Activated T-helper 1 cell treated with anti-CD3 and anti-CD28 coated beads, Interleukin-12 subunit alpha, Interleukin-12 subunit beta, Interleukin-2, Interleukin-4 antibody, amounts not matched to agents 30 ng/mL and 10 ng/mL and 1 ng/mL, durations not matched to agents 14 hours and 24 hours and 36 hours (primary cell): ENCODE data around the gene TEKT2. TPM values are rescaled to one million over a fixed set of nuclear protein-coding genes. Genes with fewer than 3 reads are reported as not detected.

Source experiments
- DNase-seq: peaks from one replicate; pipeline ENCODE4 v3.0.0; 2021; ENCODE audit warnings: low spot score
- H3K27ac Mint-ChIP-seq: one replicate; pipeline ENCODE4 v1.8.0; 2021; ENCODE audit warnings: mild to moderate bottlenecking, mixed read lengths
- H3K27me3 Mint-ChIP-seq: one replicate; pipeline ENCODE4 v1.8.0; 2022; ENCODE audit warnings: mild to moderate bottlenecking, moderate library complexity, mixed read lengths; ENCODE audit not compliant: insufficient read depth
- H3K36me3 Mint-ChIP-seq: one replicate; pipeline ENCODE4 v1.8.0; 2021; ENCODE audit warnings: low read depth, mixed read lengths
- H3K4me1 Mint-ChIP-seq: one replicate; pipeline ENCODE4 v1.8.0; 2021; ENCODE audit warnings: low read depth, mixed read lengths
- H3K4me3 Mint-ChIP-seq: one replicate; pipeline ENCODE4 v1.8.0; 2021; ENCODE audit warnings: mild to moderate bottlenecking, moderate library complexity, mixed read lengths
- H3K9me3 Mint-ChIP-seq: one replicate; pipeline ENCODE4 v1.8.0; 2021; ENCODE audit warnings: mixed read lengths
- intact Hi-C: fragments of 100-400 bp; cut with micrococcal nuclease; formaldehyde crosslinking; loops from one replicate; pipeline ENCODE4 v1.15.1; 2024
- total RNA-seq: library from RNA; stranded (reverse); gene quantifications from 2 replicates; pipeline ENCODE4 v1.2.3, GENCODE V29; 2022

Gene TEKT2, protein sequence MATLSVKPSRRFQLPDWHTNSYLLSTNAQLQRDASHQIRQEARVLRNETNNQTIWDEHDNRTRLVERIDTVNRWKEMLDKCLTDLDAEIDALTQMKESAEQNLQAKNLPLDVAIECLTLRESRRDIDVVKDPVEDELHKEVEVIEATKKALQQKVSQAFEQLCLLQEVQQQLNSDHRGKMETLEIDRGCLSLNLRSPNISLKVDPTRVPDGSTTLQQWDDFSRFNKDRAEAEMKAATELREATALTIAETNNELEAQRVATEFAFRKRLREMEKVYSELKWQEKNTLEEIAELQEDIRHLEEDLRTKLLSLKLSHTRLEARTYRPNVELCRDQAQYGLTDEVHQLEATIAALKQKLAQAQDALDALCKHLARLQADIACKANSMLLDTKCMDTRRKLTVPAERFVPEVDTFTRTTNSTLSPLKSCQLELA
- total RNA-seq, result 0.16 and 0.27 TPM in 2 replicates

DNA sequence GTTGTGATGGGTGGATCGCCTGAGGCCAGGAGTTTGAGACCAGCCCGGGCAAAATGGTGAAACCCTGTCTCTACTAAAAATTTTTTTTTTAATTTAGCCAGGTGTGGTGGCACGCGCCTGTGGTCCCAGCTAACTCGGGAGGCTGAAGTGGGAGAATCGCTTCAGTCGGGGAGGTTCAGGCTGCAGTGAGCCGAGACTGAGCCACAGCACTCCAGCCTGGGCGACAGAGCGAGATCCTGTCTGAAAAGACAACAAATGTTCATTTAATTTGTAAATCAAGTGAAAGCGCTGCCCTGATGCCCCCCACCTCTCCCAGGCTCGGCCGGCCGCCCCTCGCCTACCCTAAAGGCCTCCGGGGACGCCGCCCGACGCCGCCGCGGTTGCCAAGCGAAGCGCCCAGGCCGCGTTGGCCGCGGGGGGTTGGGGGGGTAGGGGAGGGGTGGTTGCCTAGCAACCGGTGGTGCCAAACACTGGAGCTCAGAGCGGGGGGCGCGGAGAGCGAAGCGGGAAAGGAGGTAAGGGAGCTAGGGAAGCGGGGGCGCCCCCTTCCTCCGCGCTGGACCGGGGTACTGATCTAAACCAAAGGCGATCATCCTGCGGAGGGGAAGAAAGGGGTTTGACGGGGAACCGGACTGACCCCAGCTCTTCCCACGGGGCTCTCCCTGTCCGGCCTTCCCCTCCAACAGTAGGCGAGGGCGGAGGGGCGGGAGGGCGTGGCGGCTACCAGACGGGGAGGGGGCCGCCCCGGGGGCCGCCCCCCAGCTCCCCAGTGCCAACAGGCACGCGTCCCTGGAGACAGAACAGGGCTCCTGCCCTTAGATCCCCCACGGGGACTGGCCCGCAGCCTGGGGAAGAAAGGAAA, at the start of gene TEKT2:
Gene TEKT2, plus strand, starts transcription at position 460 of the 862 bp plus-strand sequence. CDS start 828 bp downstream, outside the sequence.
- DNase-seq, result no peak
- H3K9me3 Mint-ChIP-seq, result no peaks in the 10 kb centered on the region
- no peaks in the 10 kb centered on the region for H3K4me1 Mint-ChIP-seq
- H3K36me3 Mint-ChIP-seq, result no peaks in the 10 kb centered on the region
- intact Hi-C loops, result no loop called here
- H3K4me3 Mint-ChIP-seq, result no peak within 1 kb of the TSS
- H3K27me3 Mint-ChIP-seq, result peaks cover 28% of the 10 kb centered on the region
- no peak within 1 kb of the TSS for H3K27ac Mint-ChIP-seq

DNA sequence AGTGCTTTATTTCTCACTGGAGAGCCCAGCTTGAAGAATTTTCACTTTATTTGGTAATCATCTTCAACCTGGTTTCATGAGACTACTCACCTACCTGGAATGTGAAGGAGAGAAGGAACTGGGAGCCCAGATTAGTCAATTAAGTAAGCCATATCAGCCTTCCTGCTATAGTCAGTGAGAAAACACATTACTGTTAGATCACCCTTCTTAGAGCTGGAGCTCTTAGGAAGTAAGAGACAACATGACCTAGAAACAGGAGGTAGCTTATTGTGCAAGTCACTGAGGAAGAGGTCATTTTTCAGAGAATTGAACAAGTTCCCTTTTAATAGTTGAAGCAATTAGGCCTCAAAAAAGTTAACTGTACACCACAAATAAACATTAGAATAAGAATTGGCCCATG, 49.2 kb upstream of the TEKT2 start:
- H3K27ac Mint-ChIP-seq, result no peak overlapping the region
- no peak overlapping the region for H3K4me3 Mint-ChIP-seq
- no peaks in the 10 kb centered on the region for H3K27me3 Mint-ChIP-seq
- DNase-seq, result no peak
- no peaks in the 10 kb centered on the region for H3K9me3 Mint-ChIP-seq
- intact Hi-C loops, result no loop called here
- no peaks in the 10 kb centered on the region for H3K4me1 Mint-ChIP-seq
- peaks cover 23% of the 10 kb centered on the region for H3K36me3 Mint-ChIP-seq

DNA sequence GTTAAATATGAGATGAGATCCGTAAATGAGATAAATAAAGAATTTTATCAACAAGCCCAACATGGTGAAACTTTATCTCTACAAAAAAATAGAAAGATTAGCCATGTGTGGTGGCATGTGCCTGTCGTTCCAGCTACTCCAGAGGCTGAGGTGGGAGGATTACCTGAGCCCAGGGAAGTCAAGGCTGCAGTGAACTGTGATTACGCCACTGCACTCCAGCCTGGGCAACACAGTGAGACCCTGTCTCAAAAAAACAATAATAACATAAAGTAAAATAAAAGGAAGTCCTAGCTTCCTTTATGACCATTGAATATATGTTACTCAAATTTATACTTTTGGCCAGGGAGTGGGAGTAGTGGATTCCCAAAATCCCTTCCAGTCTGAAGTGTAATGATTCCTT, 48.7 kb upstream of the TEKT2 start:
- peaks cover 23% of the 10 kb centered on the region for H3K36me3 Mint-ChIP-seq
- no peak for DNase-seq
- no peaks in the 10 kb centered on the region for H3K9me3 Mint-ChIP-seq
- no peak overlapping the region for H3K4me3 Mint-ChIP-seq
- H3K27me3 Mint-ChIP-seq, result no peaks in the 10 kb centered on the region
- intact Hi-C loops, result no loop called here
- H3K4me1 Mint-ChIP-seq, result no peaks in the 10 kb centered on the region
- H3K27ac Mint-ChIP-seq, result no peak overlapping the region

DNA sequence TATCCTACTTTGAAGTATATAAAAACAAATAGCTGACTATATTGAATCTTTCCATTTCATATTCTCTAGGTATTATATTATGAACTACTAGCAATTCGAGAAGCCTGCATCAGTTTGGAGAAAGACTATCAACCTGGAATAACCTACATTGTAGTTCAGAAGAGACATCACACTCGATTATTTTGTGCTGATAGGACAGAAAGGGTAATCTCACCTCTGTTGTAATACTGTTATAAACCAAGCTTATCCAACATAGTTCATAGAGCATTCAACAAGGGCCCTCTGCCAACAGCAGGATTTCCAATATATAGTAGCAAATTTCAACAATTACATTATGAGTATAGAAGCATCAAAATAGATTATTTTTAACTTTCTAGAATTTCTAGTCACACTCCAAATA, 43.7 kb upstream of the TEKT2 start:
- Mint-ChIP-seq H3K27ac (no peak overlapping the region), H3K27me3 (no peaks in the 10 kb centered on the region), H3K4me3 (no peak overlapping the region), H3K9me3 (no peaks in the 10 kb centered on the region), H3K36me3 (peaks cover 7% of the 10 kb centered on the region), H3K4me1 (no peaks in the 10 kb centered on the region)
- intact Hi-C loops, result no loop called here
- DNase-seq, result no peak

DNA sequence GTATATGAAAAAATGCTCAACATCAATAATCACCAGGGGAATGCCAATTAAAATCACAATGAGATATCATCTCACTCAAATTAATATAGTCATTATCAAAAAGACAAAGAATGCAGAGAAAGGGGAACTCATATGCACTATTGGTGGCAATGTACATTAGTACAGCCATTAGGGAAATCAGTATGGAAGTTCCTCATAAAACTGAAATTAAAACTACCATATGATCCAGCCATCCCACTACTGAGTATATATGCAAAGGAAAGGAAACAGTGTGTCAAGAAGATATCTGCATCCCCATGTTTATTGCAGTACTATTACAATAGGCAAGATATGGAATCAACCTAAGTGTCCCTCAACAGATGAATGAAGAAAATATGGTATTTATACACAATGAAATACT, 32.1 kb upstream of the TEKT2 start:
- Mint-ChIP-seq H3K27me3 (no peaks in the 10 kb centered on the region), H3K4me3 (no peak overlapping the region), H3K9me3 (peaks cover 5% of the 10 kb centered on the region), H3K27ac (no peak overlapping the region), H3K36me3 (peaks cover 29% of the 10 kb centered on the region), H3K4me1 (no peaks in the 10 kb centered on the region)
- intact Hi-C loops, result no loop called here
- no peak for DNase-seq

DNA sequence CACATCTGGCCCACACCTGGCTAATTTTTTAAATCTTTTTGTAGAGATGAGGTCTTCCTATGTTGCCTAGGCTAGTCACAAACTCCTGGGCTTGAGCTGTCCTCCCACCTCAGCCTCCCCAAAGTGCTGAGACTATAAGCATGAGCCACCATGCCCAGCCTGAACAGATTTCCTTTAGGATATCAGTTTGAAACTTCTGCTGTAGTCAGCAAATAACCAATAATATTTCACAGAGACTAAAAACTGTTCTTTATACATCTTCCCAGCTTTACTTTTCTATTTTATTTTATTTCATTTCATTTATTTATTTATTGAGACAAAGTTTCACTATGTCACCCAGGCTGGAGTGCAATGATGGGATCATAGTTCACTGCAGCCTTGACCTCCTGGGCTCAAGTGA, 29.9 kb upstream of the TEKT2 start:
- H3K36me3 Mint-ChIP-seq, result peaks cover 12% of the 10 kb centered on the region
- no peak overlapping the region for H3K4me3 Mint-ChIP-seq
- DNase-seq, result no peak
- H3K4me1 Mint-ChIP-seq, result no peaks in the 10 kb centered on the region
- no peak overlapping the region for H3K27ac Mint-ChIP-seq
- no peaks in the 10 kb centered on the region for H3K27me3 Mint-ChIP-seq
- intact Hi-C loops, result no loop called here
- H3K9me3 Mint-ChIP-seq, result no peaks in the 10 kb centered on the region

DNA sequence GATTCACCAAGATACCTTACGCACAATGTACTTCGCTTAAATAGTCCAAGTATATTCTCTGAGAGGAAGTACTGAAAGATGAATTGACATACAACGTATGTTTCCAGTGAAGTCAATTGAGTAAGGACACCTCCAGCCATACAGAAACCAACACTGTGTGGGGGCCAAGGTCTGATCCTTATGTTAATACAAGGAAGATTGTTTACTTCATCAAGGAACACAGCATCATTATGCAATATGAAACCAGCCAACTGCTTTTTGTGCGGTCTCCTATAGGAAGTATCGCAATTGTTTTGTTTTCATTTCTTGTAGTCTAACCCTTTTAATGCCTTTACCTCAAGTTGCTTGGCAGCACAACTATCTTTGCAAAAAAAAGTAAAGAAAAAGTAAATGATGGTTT, 28.2 kb upstream of the TEKT2 start:
- H3K27ac Mint-ChIP-seq, result no peak overlapping the region
- intact Hi-C loops, result no loop called here
- H3K4me1 Mint-ChIP-seq, result no peaks in the 10 kb centered on the region
- H3K9me3 Mint-ChIP-seq, result no peaks in the 10 kb centered on the region
- DNase-seq, result no peak
- H3K36me3 Mint-ChIP-seq, result peaks cover 7% of the 10 kb centered on the region
- H3K27me3 Mint-ChIP-seq, result no peaks in the 10 kb centered on the region
- no peak overlapping the region for H3K4me3 Mint-ChIP-seq

DNA sequence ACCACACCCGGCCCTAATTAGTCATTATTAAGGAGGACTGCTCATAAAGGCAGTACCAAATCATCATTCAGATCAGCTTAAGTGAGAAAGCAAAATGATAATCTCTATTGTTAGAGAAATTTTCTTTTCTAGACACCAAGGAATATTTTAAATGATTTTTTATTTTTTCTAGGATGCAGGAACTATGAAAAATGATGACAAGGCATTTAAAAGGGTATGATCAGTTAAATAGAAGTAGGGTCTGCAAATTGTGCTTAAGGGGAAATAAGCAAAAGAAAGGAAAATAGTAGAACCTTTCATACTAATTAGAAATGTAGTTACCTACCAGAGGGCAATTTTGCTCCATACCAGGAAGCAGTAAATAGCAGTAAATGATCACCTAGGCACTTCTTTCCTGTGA, 21.6 kb upstream of the TEKT2 start:
- no peaks in the 10 kb centered on the region for H3K4me1 Mint-ChIP-seq
- no peaks in the 10 kb centered on the region for H3K9me3 Mint-ChIP-seq
- H3K4me3 Mint-ChIP-seq, result no peak overlapping the region
- H3K27ac Mint-ChIP-seq, result no peak overlapping the region
- intact Hi-C loops, result no loop called here
- no peaks in the 10 kb centered on the region for H3K27me3 Mint-ChIP-seq
- no peaks in the 10 kb centered on the region for H3K36me3 Mint-ChIP-seq
- no peak for DNase-seq

DNA sequence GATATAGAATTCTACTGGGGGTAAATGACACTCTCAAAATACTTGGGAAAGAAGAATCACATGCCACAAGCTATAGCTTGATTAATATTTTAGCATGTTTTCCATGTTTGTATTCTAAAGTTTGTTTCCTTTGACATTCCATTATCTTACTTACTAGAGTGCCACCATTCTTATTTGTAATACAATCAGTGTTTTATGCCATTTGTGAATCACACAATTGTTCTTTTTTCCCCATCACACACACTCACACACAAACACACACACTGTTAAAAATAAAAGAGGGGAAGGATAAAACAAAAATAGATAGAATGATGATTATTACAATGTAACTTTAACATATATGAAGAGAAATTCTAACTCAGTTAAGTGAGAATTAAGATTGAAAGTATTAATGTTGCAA, 16.0 kb upstream of the TEKT2 start:
- Mint-ChIP-seq H3K27me3 (no peaks in the 10 kb centered on the region), H3K9me3 (no peaks in the 10 kb centered on the region), H3K4me3 (no peak overlapping the region), H3K4me1 (no peaks in the 10 kb centered on the region), H3K36me3 (no peaks in the 10 kb centered on the region), H3K27ac (no peak overlapping the region)
- DNase-seq, result no peak
- intact Hi-C loops, result no loop called here

DNA sequence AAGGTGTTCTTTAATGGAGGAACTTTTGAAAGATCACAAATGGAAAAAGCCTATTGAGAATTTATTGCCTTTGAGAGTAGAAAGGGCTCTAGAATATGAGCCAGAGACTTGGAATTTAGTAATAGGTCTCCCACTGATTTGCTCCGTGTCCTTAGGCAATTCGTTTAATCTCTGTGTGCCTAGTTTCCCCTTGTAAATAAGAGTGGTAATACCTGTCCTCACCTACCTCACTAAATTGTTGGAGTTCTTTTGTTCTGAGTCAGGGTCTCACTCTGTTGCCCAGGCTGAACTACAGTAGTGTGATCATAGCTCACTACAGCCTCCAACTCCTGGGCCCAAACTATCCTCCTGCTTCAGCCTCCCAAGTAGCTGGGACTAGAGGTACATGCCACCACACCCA, 15.0 kb upstream of the TEKT2 start:
- Mint-ChIP-seq H3K4me3 (no peak overlapping the region), H3K27me3 (no peaks in the 10 kb centered on the region), H3K4me1 (no peaks in the 10 kb centered on the region), H3K36me3 (no peaks in the 10 kb centered on the region), H3K9me3 (no peaks in the 10 kb centered on the region), H3K27ac (no peak overlapping the region)
- intact Hi-C loops, result no loop called here
- DNase-seq, result no peak

DNA sequence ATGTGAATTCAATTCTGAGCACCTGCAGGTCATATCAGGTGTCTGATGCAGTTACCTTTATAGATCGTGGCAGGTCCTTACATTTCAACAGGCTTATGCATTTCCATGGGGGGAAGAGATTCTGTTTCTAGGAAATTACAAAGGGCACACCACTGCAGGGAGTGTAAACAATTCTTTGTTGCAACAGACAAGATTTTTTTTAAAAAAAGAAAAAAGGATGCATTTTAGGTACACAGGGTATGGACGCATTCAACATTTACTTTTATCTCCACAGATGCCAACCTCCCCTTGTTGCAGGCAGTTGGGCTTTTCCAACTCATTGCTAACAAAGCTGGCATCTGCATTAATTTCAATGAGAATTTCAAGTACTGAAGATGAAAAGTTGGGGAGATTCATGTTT, 13.5 kb upstream of the TEKT2 start:
- H3K36me3 Mint-ChIP-seq, result no peaks in the 10 kb centered on the region
- H3K4me3 Mint-ChIP-seq, result no peak overlapping the region
- intact Hi-C loops, result no loop called here
- no peak for DNase-seq
- H3K9me3 Mint-ChIP-seq, result no peaks in the 10 kb centered on the region
- H3K4me1 Mint-ChIP-seq, result no peaks in the 10 kb centered on the region
- no peak overlapping the region for H3K27ac Mint-ChIP-seq
- H3K27me3 Mint-ChIP-seq, result no peaks in the 10 kb centered on the region

DNA sequence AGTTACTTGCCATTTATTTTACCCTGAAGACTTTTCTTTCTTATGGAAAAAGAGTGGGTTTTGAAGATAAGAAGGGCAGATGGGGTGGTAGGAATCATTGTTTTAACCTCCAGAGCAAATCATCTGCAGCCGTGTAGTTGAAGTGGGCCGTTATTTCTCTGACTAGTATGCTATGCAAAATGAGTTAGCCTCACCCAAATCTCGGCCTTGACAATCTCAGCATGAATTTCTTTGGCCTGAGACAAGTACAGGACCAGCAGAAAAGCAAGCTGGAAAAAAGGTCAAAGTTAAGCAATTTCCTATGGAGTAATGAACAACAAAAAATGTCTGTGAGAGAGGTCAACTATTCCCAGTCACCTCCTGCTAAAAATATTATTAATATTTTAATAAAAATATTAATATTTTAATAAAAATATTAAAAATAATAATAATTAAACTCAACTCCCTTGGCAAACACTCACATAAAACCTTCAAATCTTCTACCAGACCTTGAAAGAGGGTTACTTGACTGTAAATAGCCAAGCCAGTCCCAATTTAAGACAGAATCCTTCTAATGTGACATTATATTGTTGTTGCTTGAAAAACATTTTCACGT, 6.8 kb upstream of the TEKT2 start:
- H3K27me3 Mint-ChIP-seq, result peaks cover 11% of the 10 kb centered on the region
- no peaks in the 10 kb centered on the region for H3K4me1 Mint-ChIP-seq
- intact Hi-C loops, result no loop called here
- no peak for DNase-seq
- H3K4me3 Mint-ChIP-seq, result no peak overlapping the region
- H3K27ac Mint-ChIP-seq, result no peak overlapping the region
- no peaks in the 10 kb centered on the region for H3K9me3 Mint-ChIP-seq
- no peaks in the 10 kb centered on the region for H3K36me3 Mint-ChIP-seq

DNA sequence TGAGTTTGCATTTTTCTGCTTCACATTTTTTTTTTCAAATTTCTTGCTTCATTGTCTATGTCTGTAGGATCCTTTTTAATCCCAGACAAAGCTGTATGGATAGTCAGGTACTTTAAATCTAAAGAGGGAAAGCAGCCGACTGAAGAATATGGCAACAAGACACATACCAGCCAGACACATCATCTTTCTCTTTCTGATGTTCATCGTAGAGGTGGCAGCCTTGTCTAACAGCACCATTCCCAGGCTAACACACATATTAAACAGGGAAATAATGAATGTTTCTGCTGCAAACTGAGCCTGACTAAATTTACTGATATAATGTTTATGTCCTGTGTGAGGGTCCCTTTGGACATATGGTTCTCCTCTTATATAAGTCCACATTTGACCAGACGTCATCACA, 3.7 kb upstream of the TEKT2 start:
- Mint-ChIP-seq H3K9me3 (no peaks in the 10 kb centered on the region), H3K4me1 (no peaks in the 10 kb centered on the region), H3K4me3 (no peak overlapping the region), H3K27me3 (peaks cover 24% of the 10 kb centered on the region), H3K27ac (no peak overlapping the region), H3K36me3 (no peaks in the 10 kb centered on the region)
- intact Hi-C loops, result no loop called here
- no peak for DNase-seq
